ENCODE measurements around the gene CCNC. TPM values are rescaled to one million over a fixed set of nuclear protein-coding genes. Genes with fewer than 3 reads are reported as not detected.

CCNC gene
- total RNA-seq, 6 donors from 2014 or later = 22.3 to 73.4 (median 39.9) TPM

DNA sequence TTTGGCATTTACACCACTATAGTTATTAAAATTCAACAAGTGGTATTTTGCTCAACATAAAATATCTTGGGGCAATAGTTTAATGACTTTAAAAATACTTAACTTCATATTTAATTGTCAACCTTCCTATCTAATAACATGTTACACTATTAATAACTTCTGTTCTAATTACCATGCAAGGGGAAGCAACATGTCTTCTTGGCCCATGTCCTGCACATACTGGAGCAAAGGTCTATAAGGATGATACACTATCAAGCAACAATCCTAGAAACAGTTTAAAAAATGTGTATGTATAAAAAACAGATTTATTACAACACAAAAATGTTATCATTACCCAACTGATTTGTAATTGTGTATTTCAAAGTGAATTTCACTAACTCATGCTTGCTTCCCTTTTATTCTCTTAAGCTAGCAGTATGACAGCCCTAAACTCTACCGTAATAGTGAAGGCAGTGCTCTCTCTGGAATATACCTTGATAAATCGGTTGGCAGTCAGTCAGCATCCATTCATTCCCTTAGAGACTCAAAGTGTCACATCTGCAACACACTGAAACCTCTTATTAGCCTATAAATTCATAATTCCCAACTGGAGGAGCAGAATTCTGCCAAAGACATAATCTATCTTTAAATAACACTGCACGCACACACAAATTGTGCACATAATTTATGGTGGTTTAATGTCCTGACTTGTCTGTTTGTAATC lies 18.3 kb downstream of the CCNC start:
- no peak overlapping the region for H3K4me3 ChIP-seq
- ATAC-seq (ENCODE audit: low FRiP score in 2 of 2) (no peak), DNase-seq (no peak)
- H3K9me3 ChIP-seq = no peaks in the 10 kb centered on the region
- 90 to 96% methylated on average over 3 of the region's 3 CpGs for WGBS, 2 donors
- TF ChIP-seq, protein P1, sequence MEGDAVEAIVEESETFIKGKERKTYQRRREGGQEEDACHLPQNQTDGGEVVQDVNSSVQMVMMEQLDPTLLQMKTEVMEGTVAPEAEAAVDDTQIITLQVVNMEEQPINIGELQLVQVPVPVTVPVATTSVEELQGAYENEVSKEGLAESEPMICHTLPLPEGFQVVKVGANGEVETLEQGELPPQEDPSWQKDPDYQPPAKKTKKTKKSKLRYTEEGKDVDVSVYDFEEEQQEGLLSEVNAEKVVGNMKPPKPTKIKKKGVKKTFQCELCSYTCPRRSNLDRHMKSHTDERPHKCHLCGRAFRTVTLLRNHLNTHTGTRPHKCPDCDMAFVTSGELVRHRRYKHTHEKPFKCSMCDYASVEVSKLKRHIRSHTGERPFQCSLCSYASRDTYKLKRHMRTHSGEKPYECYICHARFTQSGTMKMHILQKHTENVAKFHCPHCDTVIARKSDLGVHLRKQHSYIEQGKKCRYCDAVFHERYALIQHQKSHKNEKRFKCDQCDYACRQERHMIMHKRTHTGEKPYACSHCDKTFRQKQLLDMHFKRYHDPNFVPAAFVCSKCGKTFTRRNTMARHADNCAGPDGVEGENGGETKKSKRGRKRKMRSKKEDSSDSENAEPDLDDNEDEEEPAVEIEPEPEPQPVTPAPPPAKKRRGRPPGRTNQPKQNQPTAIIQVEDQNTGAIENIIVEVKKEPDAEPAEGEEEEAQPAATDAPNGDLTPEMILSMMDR (IDR thresholded peaks at IDR 0.05) = no peak
- TF ChIP-seq POLR2AphosphoS5 (IDR thresholded peaks at IDR 0.05) (no peak), EP300 (IDR thresholded peaks at IDR 0.05) (no peak), POLR2A (IDR thresholded peaks at IDR 0.05) (no peak)
- peaks cover 5 to 80% (median 17%) of the 10 kb centered on the region in 4 donors for H3K36me3 ChIP-seq
- no peak overlapping the region for H3K27ac ChIP-seq
- H3K4me1 ChIP-seq = no peaks in the 10 kb centered on the region
- H3K27me3 ChIP-seq = no peaks in the 10 kb centered on the region

GRCh38 chr6:99548706-99549105 lies 19.8 kb downstream of the CCNC start:
- WGBS, 2 donors = 94 to 95% methylated on average over 4 of the region's 4 CpGs
- ATAC-seq (ENCODE audit: low FRiP score in 2 of 2) = no peak
- peaks cover 0 to 72% (median 19%) of the 10 kb centered on the region in 4 donors for H3K36me3 ChIP-seq

GRCh38 chr6:99547526-99547925 lies 20.9 kb downstream of the CCNC start:
- Histone ChIP-seq H3K4me1 (no peaks in the 10 kb centered on the region), H3K36me3 (peaks cover 0 to 73% (median 23%) of the 10 kb centered on the region in 4 donors), H3K4me3 (no peak overlapping the region), H3K9me3 (no peaks in the 10 kb centered on the region), H3K27me3 (no peaks in the 10 kb centered on the region), H3K27ac (no peak overlapping the region)
- no peak for TF ChIP-seq EP300 (IDR thresholded peaks at IDR 0.05)
- TF ChIP-seq, protein P1 (IDR thresholded peaks at IDR 0.05) = no peak
- no peak for TF ChIP-seq POLR2A (IDR thresholded peaks at IDR 0.05)
- TF ChIP-seq POLR2AphosphoS5 (IDR thresholded peaks at IDR 0.05) = no peak
- no peak for DNase-seq
- no peak for ATAC-seq (ENCODE audit: low FRiP score in 2 of 2)
- 84 to 89% methylated on average over 4 of the region's 4 CpGs for WGBS, 2 donors

More at GRCh38 chr6:99548706-99549105, 19.8 kb downstream of the CCNC start:
- Histone ChIP-seq H3K4me1 (no peaks in the 10 kb centered on the region), H3K9me3 (no peaks in the 10 kb centered on the region), H3K27me3 (no peaks in the 10 kb centered on the region), H3K4me3 (no peak overlapping the region), H3K27ac (no peak overlapping the region)
- TF ChIP-seq, protein P1 (IDR thresholded peaks at IDR 0.05) = no peak
- DNase-seq = no peak

DNA sequence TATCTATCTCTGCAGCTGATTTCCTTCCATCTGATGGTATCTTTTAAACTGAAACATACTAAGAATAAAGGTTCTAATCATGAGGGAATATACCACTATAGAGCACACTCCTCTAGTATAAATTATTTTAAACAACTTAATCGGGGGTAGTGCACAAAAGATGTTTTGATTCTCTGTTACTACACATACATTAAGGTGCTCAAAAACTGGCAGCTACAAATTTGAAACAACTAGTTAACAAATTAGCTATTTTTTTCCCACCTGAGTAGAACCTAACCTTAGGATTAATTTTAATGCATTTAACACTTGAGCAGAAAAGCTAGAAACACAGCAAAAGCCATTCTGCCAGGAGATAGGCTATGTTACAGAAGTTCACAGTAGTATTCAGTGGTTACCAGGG lies 23.0 kb downstream of the CCNC start:
- H3K36me3 ChIP-seq = peaks cover 0 to 82% (median 23%) of the 10 kb centered on the region in 4 donors
- H3K4me3 ChIP-seq = no peak overlapping the region
- no peaks in the 10 kb centered on the region for H3K9me3 ChIP-seq
- H3K4me1 ChIP-seq = no peaks in the 10 kb centered on the region
- no peak for ATAC-seq (ENCODE audit: low FRiP score in 2 of 2)
- no peak for DNase-seq
- H3K27me3 ChIP-seq = no peaks in the 10 kb centered on the region
- TF ChIP-seq EP300 (IDR thresholded peaks at IDR 0.05) = no peak
- no peak for TF ChIP-seq POLR2AphosphoS5 (IDR thresholded peaks at IDR 0.05)
- TF ChIP-seq POLR2A (IDR thresholded peaks at IDR 0.05) = no peak
- TF ChIP-seq, protein P1 (IDR thresholded peaks at IDR 0.05) = no peak
- H3K27ac ChIP-seq = no peak overlapping the region
- WGBS, 2 donors = 60 to 63% methylated on average over 1 of the region's 1 CpG

GRCh38 chr6:99543968-99544367 lies 24.5 kb downstream of the CCNC start:
- Histone ChIP-seq H3K27ac (no peak overlapping the region), H3K4me3 (no peak overlapping the region), H3K36me3 (peaks cover 0 to 84% (median 20%) of the 10 kb centered on the region in 4 donors), H3K27me3 (no peaks in the 10 kb centered on the region), H3K4me1 (no peaks in the 10 kb centered on the region), H3K9me3 (no peaks in the 10 kb centered on the region)
- DNase-seq (no peak), ATAC-seq (ENCODE audit: low FRiP score in 2 of 2) (no peak)
- no peak for TF ChIP-seq POLR2AphosphoS5 (IDR thresholded peaks at IDR 0.05)
- TF ChIP-seq EP300 (IDR thresholded peaks at IDR 0.05) = no peak
- TF ChIP-seq, protein P1 (IDR thresholded peaks at IDR 0.05) = no peak
- no peak for TF ChIP-seq POLR2A (IDR thresholded peaks at IDR 0.05)

Data from upper lobe of left lung (tissue), 6 donors.